Neural progenitor cell (in vitro differentiated cells): ENCODE data around the gene TCF4. TPM values are rescaled to one million over a fixed set of nuclear protein-coding genes. Genes with fewer than 3 reads are reported as not detected.

Experiments used
- DNase-seq: peaks from one replicate; pipeline ENCODE4 v3.0.0-alpha.2; 2016; ENCODE audit warnings: low spot score
- H2AFZ ChIP-seq: fragments of 200-600 bp; sonication (generic); replicated peaks from 2 replicates; pipeline ENCODE4 v1.6.1; 2016; ENCODE audit warnings: antibody characterized with exemption
- H3F3A ChIP-seq: fragments of 200-600 bp; sonication (generic); 2 replicates; pipeline ENCODE4 v1.6.1; 2016; ENCODE audit warnings: antibody characterized with exemption, low read depth
- H3K27ac ChIP-seq: fragments of 200-600 bp; sonication (generic); 2 replicates; pipeline ENCODE4 v1.5.1; 2016; ENCODE audit warnings: mild to moderate bottlenecking
- H3K27me3 ChIP-seq: fragments of 200-600 bp; sonication (generic); 2 replicates; pipeline ENCODE4 v1.6.1; 2016; ENCODE audit warnings: mild to moderate bottlenecking, moderate library complexity
- H3K36me3 ChIP-seq: fragments of 200-600 bp; sonication (generic); 2 replicates; pipeline ENCODE4 v1.5.1; 2016
- H3K4me1 ChIP-seq: fragments of 200-600 bp; sonication (generic); 2 replicates; pipeline ENCODE4 v1.6.1; 2016; ENCODE audit warnings: mixed run types
- H3K4me2 ChIP-seq: fragments of 200-600 bp; sonication (generic); 2 replicates; pipeline ENCODE4 v1.6.1; 2016
- H3K4me3 ChIP-seq: fragments of 200-600 bp; sonication (generic); 2 replicates; pipeline ENCODE4 v1.5.1; 2016
- H3K79me2 ChIP-seq: fragments of 200-600 bp; sonication (generic); 2 replicates; pipeline ENCODE4 v1.6.1; 2016; ENCODE audit warnings: low read depth
- H3K9ac ChIP-seq: fragments of 200-600 bp; sonication (generic); 2 replicates; pipeline ENCODE4 v1.6.1; 2016
- H3K9me3 ChIP-seq: fragments of 200-600 bp; sonication (generic); 2 replicates; pipeline ENCODE4 v1.5.1; 2016; ENCODE audit warnings: low read depth
- H4K20me1 ChIP-seq: fragments of 200-600 bp; sonication (generic); 2 replicates; pipeline ENCODE4 v1.6.1; 2016; ENCODE audit warnings: low read depth
- H3K27ac Mint-ChIP-seq: 3 replicates; pipeline ENCODE4 v1.8.0; 2021; ENCODE audit warnings: mixed read lengths
- H3K27me3 Mint-ChIP-seq: 2 replicates; pipeline ENCODE4 v1.8.0; 2022; ENCODE audit warnings: low read depth, mild to moderate bottlenecking, inconsistent platforms, moderate library complexity, mixed read lengths; ENCODE audit not compliant: insufficient read depth
- H3K36me3 Mint-ChIP-seq: 3 replicates; pipeline ENCODE4 v1.8.0; 2021; ENCODE audit warnings: mixed read lengths
- H3K4me1 Mint-ChIP-seq: 3 replicates; pipeline ENCODE4 v1.8.0; 2021; ENCODE audit warnings: mixed read lengths
- H3K4me3 Mint-ChIP-seq: 3 replicates; pipeline ENCODE4 v1.8.0; 2021; ENCODE audit warnings: mild to moderate bottlenecking, moderate library complexity, mixed read lengths
- H3K9me3 Mint-ChIP-seq: 3 replicates; pipeline ENCODE4 v1.8.0; 2020; ENCODE audit warnings: mixed read lengths
- EZH2 ChIP-seq: fragments of 200-600 bp; sonication (generic); IDR thresholded peaks from 2 replicates; pipeline ENCODE4 v1.6.1; 2017; ENCODE audit warnings: antibody characterized with exemption, mild to moderate bottlenecking, moderate library complexity
- EZH2phosphoT487 ChIP-seq: fragments of 200-600 bp; sonication (generic); IDR thresholded peaks from 2 replicates; pipeline ENCODE4 v1.6.1; 2017; ENCODE audit warnings: antibody characterized with exemption
- total RNA-seq: library from RNA; depleted of rRNA; stranded (reverse); fragments of >200 nt; gene quantifications from 2 replicates; pipeline ENCODE4 v1.2.3, GENCODE V29; 2015; ENCODE audit warnings: low replicate concordance
- TF ChIP-seq, protein P1 (sequence below): fragments of 200-600 bp; sonication (generic); IDR thresholded peaks from 2 replicates; pipeline ENCODE4 v1.5.1; 2017; ENCODE audit warnings: antibody characterized with exemption, mild to moderate bottlenecking

The TCF4 gene
- total RNA-seq, 1 donor from 2014 or later = 161 TPM

GRCh38 chr18:55306359-55307024 lies 281.5 kb downstream of the TCF4 start:
- H3K27ac Mint-ChIP-seq = no peak overlapping the region
- H3K4me1 ChIP-seq = peaks cover 15% of the 10 kb centered on the region
- no peaks in the 10 kb centered on the region for H3K9me3 Mint-ChIP-seq

GRCh38 chr18:55302167-55302833 lies 285.7 kb downstream of the TCF4 start:
- no peaks in the 10 kb centered on the region for H3K9me3 Mint-ChIP-seq
- peaks cover 40% of the 10 kb centered on the region for H3K4me1 ChIP-seq
- H3K27ac ChIP-seq = no peak overlapping the region
- H3F3A ChIP-seq = peaks cover 17% of the 10 kb centered on the region
- H3K27ac Mint-ChIP-seq = peak overlapping the region; percentile 70
- DNase-seq = peak; percentile 14
- H3K4me3 ChIP-seq = no peak overlapping the region
- peaks cover 30% of the 10 kb centered on the region for H3K4me1 Mint-ChIP-seq
- H3K27me3 ChIP-seq = no peaks in the 10 kb centered on the region
- peaks cover 88% of the 10 kb centered on the region for H3K79me2 ChIP-seq
- H3K27me3 Mint-ChIP-seq = peaks cover 4% of the 10 kb centered on the region
- H3K4me3 Mint-ChIP-seq = peak overlapping the region; percentile 43
- no peaks in the 10 kb centered on the region for H3K36me3 ChIP-seq
- peak overlapping the region; percentile 21 for H3K4me2 ChIP-seq
- peaks cover 76% of the 10 kb centered on the region for H4K20me1 ChIP-seq
- no peak overlapping the region for H2AFZ ChIP-seq
- TF ChIP-seq EZH2 (no peak), EZH2phosphoT487 (no peak)
- TF ChIP-seq, protein P1, sequence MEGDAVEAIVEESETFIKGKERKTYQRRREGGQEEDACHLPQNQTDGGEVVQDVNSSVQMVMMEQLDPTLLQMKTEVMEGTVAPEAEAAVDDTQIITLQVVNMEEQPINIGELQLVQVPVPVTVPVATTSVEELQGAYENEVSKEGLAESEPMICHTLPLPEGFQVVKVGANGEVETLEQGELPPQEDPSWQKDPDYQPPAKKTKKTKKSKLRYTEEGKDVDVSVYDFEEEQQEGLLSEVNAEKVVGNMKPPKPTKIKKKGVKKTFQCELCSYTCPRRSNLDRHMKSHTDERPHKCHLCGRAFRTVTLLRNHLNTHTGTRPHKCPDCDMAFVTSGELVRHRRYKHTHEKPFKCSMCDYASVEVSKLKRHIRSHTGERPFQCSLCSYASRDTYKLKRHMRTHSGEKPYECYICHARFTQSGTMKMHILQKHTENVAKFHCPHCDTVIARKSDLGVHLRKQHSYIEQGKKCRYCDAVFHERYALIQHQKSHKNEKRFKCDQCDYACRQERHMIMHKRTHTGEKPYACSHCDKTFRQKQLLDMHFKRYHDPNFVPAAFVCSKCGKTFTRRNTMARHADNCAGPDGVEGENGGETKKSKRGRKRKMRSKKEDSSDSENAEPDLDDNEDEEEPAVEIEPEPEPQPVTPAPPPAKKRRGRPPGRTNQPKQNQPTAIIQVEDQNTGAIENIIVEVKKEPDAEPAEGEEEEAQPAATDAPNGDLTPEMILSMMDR = no peak
- H3K9ac ChIP-seq = no peak overlapping the region
- no peaks in the 10 kb centered on the region for H3K9me3 ChIP-seq
- H3K36me3 Mint-ChIP-seq = peaks cover 7% of the 10 kb centered on the region

More at GRCh38 chr18:55306359-55307024, 281.5 kb downstream of the TCF4 start:
- H3K9ac ChIP-seq = no peak overlapping the region
- peaks cover 2% of the 10 kb centered on the region for H3K36me3 Mint-ChIP-seq
- H3K4me3 Mint-ChIP-seq = no peak overlapping the region
- H3K79me2 ChIP-seq = peaks cover 73% of the 10 kb centered on the region
- H3K36me3 ChIP-seq = no peaks in the 10 kb centered on the region
- H3K27me3 Mint-ChIP-seq = no peaks in the 10 kb centered on the region
- no peaks in the 10 kb centered on the region for H3K9me3 ChIP-seq
- no peak for TF ChIP-seq EZH2
- TF ChIP-seq, protein P1 = no peak
- no peak for TF ChIP-seq EZH2phosphoT487
- H3K4me2 ChIP-seq = no peak overlapping the region
- H3F3A ChIP-seq = peaks cover 11% of the 10 kb centered on the region
- no peak overlapping the region for H2AFZ ChIP-seq
- no peak for DNase-seq
- H3K4me1 Mint-ChIP-seq = peaks cover 19% of the 10 kb centered on the region
- no peaks in the 10 kb centered on the region for H3K27me3 ChIP-seq
- H4K20me1 ChIP-seq = peaks cover 55% of the 10 kb centered on the region
- H3K4me3 ChIP-seq = no peak overlapping the region
- H3K27ac ChIP-seq = no peak overlapping the region

GRCh38 chr18:55301824-55302166 lies 286.2 kb downstream of the TCF4 start:
- H3K4me1 Mint-ChIP-seq = peaks cover 31% of the 10 kb centered on the region
- H3K27me3 Mint-ChIP-seq = peaks cover 4% of the 10 kb centered on the region
- Histone ChIP-seq H3K4me1 (peaks cover 42% of the 10 kb centered on the region), H3K9me3 (no peaks in the 10 kb centered on the region), H3K27ac (no peak overlapping the region), H3K27me3 (no peaks in the 10 kb centered on the region), H3K4me2 (peak overlapping the region; percentile 21), H3K4me3 (no peak overlapping the region), H4K20me1 (peaks cover 74% of the 10 kb centered on the region), H3K36me3 (no peaks in the 10 kb centered on the region), H3F3A (peaks cover 17% of the 10 kb centered on the region), H3K79me2 (peaks cover 88% of the 10 kb centered on the region), H2AFZ (no peak overlapping the region), H3K9ac (no peak overlapping the region)
- no peak for DNase-seq
- H3K27ac Mint-ChIP-seq = peak overlapping the region; percentile 70
- no peak overlapping the region for H3K4me3 Mint-ChIP-seq
- H3K36me3 Mint-ChIP-seq = peaks cover 7% of the 10 kb centered on the region
- H3K9me3 Mint-ChIP-seq = no peaks in the 10 kb centered on the region
- TF ChIP-seq EZH2phosphoT487 (no peak), EZH2 (no peak)
- TF ChIP-seq, protein P1 = no peak
